WTC11 (cell line): ENCODE measurements around the gene TNIK. TPM values are rescaled to one million over a fixed set of nuclear protein-coding genes. Genes with fewer than 3 reads are reported as not detected.

ENCODE experiments used
- ATAC-seq: fragments of 200-7000 bp; cut with Tn5 transposase; 2 replicates; pipeline ENCODE4 v1.10.0; 2021; ENCODE audit warnings: mild to moderate bottlenecking, moderate library complexity
- CTCF ChIA-PET: fragments of 300-600 bp; sonication (Branson Sonifier 250); formaldehyde crosslinking; loops from one replicate; lab custom pipeline; 2021; ENCODE audit warnings: antibody characterized with exemption; lab: Charles Lee
- POLR2A ChIA-PET: fragments of 350-600 bp; sonication (Branson Sonifier 250); formaldehyde crosslinking; loops from one replicate; lab custom pipeline; 2021; ENCODE audit warnings: antibody characterized with exemption; lab: Charles Lee
- DNase-seq: peaks from one replicate; pipeline ENCODE4 v3.0.0; 2021; ENCODE audit warnings: low spot score
- H3K27ac Mint-ChIP-seq: 2 replicates; pipeline ENCODE4 v1.8.0; 2021; ENCODE audit warnings: mixed read lengths
- H3K27me3 Mint-ChIP-seq: 2 replicates; pipeline ENCODE4 v1.8.0; 2021; ENCODE audit warnings: low read depth, mild to moderate bottlenecking, moderate library complexity, mixed read lengths
- H3K36me3 Mint-ChIP-seq: 2 replicates; pipeline ENCODE4 v1.8.0; 2021; ENCODE audit warnings: mixed read lengths
- H3K4me1 Mint-ChIP-seq: 2 replicates; pipeline ENCODE4 v1.8.0; 2022; ENCODE audit warnings: mixed read lengths
- H3K4me3 Mint-ChIP-seq: 2 replicates; pipeline ENCODE4 v1.8.0; 2021; ENCODE audit warnings: mild to moderate bottlenecking, moderate library complexity, mixed read lengths
- H3K9me3 Mint-ChIP-seq: 2 replicates; pipeline ENCODE4 v1.8.0; 2021; ENCODE audit warnings: mixed read lengths
- ATF1 ChIP-seq: sonication (generic); formaldehyde crosslinking; IDR thresholded peaks from 2 replicates; pipeline ENCODE4 v1.8.1; 2023; ENCODE audit warnings: mild to moderate bottlenecking, moderate library complexity, missing genetic modification reagents
- EMX1 ChIP-seq: fragments of 250-450 bp; sonication (Bioruptor Pico); IDR thresholded peaks from 2 replicates; pipeline ENCODE4 v1.8.0; 2021; ENCODE audit warnings: mild to moderate bottlenecking
- FOXJ3 ChIP-seq: sonication (generic); formaldehyde crosslinking; IDR thresholded peaks from 2 replicates; pipeline ENCODE4 v1.9.0; 2021; ENCODE audit warnings: missing genetic modification reagents, mild to moderate bottlenecking, borderline replicate concordance
- IRF2 ChIP-seq: sonication (generic); formaldehyde crosslinking; IDR thresholded peaks from 2 replicates; pipeline ENCODE4 v1.8.0; 2022; ENCODE audit warnings: low read depth, missing genetic modification reagents, borderline replicate concordance
- NFYB ChIP-seq: sonication (generic); formaldehyde crosslinking; conservative IDR thresholded peaks from 2 replicates; pipeline ENCODE4 v1.8.0; 2022; ENCODE audit warnings: low read depth, missing genetic modification reagents
- NR1H2 ChIP-seq: sonication (generic); formaldehyde crosslinking; IDR thresholded peaks from 2 replicates; pipeline ENCODE4 v1.9.0; 2021; ENCODE audit warnings: mild to moderate bottlenecking, moderate library complexity, missing genetic modification reagents
- NR3C1 ChIP-seq: sonication (generic); formaldehyde crosslinking; conservative IDR thresholded peaks from 2 replicates; pipeline ENCODE4 v1.8.1; 2023; ENCODE audit warnings: low read depth, mild to moderate bottlenecking, missing genetic modification reagents
- SMAD4 ChIP-seq: sonication (generic); formaldehyde crosslinking; IDR thresholded peaks from 2 replicates; pipeline ENCODE4 v1.8.0; 2022; ENCODE audit warnings: mild to moderate bottlenecking, missing genetic modification reagents
- SOX15 ChIP-seq: fragments of 250-450 bp; sonication (Bioruptor Pico); IDR thresholded peaks from 2 replicates; pipeline ENCODE4 v1.9.0; 2021; ENCODE audit warnings: mild to moderate bottlenecking
- TEAD1 ChIP-seq: sonication (generic); formaldehyde crosslinking; IDR thresholded peaks from 2 replicates; pipeline ENCODE4 v1.8.0; 2022; ENCODE audit warnings: mild to moderate bottlenecking, missing genetic modification reagents
- TP53 ChIP-seq: sonication (generic); formaldehyde crosslinking; IDR thresholded peaks from 2 replicates; pipeline ENCODE4 v1.8.1; 2023; ENCODE audit warnings: mild to moderate bottlenecking, missing genetic modification reagents
- ZBTB21 ChIP-seq: sonication (generic); formaldehyde crosslinking; IDR thresholded peaks from 2 replicates; pipeline ENCODE4 v1.8.1; 2023; ENCODE audit warnings: mild to moderate bottlenecking, missing genetic modification reagents, borderline replicate concordance
- ZNF121 ChIP-seq: sonication (generic); formaldehyde crosslinking; IDR thresholded peaks from 2 replicates; pipeline ENCODE4 v1.8.0; 2023; ENCODE audit warnings: missing genetic modification reagents
- ZNF263 ChIP-seq: sonication (generic); formaldehyde crosslinking; IDR thresholded peaks from 2 replicates; pipeline ENCODE4 v1.8.1; 2022; ENCODE audit warnings: low read depth, mild to moderate bottlenecking, moderate library complexity, missing genetic modification reagents
- ZNF317 ChIP-seq: sonication (generic); formaldehyde crosslinking; IDR thresholded peaks from 2 replicates; pipeline ENCODE4 v1.8.1; 2023; ENCODE audit warnings: low read depth, mild to moderate bottlenecking, moderate library complexity, missing genetic modification reagents, borderline replicate concordance
- ZNF671 ChIP-seq: fragments of 250-450 bp; sonication (Bioruptor Pico); IDR thresholded peaks from 2 replicates; pipeline ENCODE4 v1.8.0; 2021; ENCODE audit warnings: mild to moderate bottlenecking
- total RNA-seq: library from RNA; stranded (reverse); gene quantifications from 3 replicates; pipeline ENCODE4 v1.2.3, GENCODE V29; 2021
- TF ChIP-seq, protein P1 (sequence below): fragments of 200-600 bp; IDR thresholded peaks from 2 replicates; pipeline ENCODE4 v1.8.0; 2022; ENCODE audit warnings: antibody characterized with exemption
- TF ChIP-seq, protein P2 (sequence below): fragments of 250-450 bp; sonication (Bioruptor Pico); IDR thresholded peaks from 2 replicates; pipeline ENCODE4 v1.9.0; 2021; ENCODE audit warnings: mild to moderate bottlenecking
- TF ChIP-seq, protein P3 (sequence below): sonication (generic); formaldehyde crosslinking; IDR thresholded peaks from 2 replicates; pipeline ENCODE4 v1.8.0; 2022; ENCODE audit warnings: missing genetic modification reagents
- TF ChIP-seq, protein P4 (sequence below): sonication (generic); formaldehyde crosslinking; IDR thresholded peaks from 2 replicates; pipeline ENCODE4 v1.8.0; 2022; ENCODE audit warnings: mild to moderate bottlenecking, missing genetic modification reagents
- TF ChIP-seq, protein P5 (sequence below): sonication (generic); formaldehyde crosslinking; conservative IDR thresholded peaks from 2 replicates; pipeline ENCODE4 v1.8.1; 2022; ENCODE audit warnings: mild to moderate bottlenecking, missing genetic modification reagents
- TF ChIP-seq, protein P6 (sequence below): sonication (generic); formaldehyde crosslinking; IDR thresholded peaks from 2 replicates; pipeline ENCODE4 v1.8.1; 2023; ENCODE audit warnings: mild to moderate bottlenecking, missing genetic modification reagents, moderate library complexity
- TF ChIP-seq, protein P7 (sequence below): sonication (generic); formaldehyde crosslinking; IDR thresholded peaks from 2 replicates; pipeline ENCODE4 v1.8.1; 2022; ENCODE audit warnings: low read depth, mild to moderate bottlenecking, moderate library complexity, missing genetic modification reagents, borderline replicate concordance
- TF ChIP-seq, protein P8 (sequence below): sonication (generic); formaldehyde crosslinking; IDR thresholded peaks from 2 replicates; pipeline ENCODE4 v1.8.0; 2022; ENCODE audit warnings: mild to moderate bottlenecking, missing genetic modification reagents

TNIK gene
- total RNA-seq, 1 experiment from 2014 or later: 50.3 TPM

DNA sequence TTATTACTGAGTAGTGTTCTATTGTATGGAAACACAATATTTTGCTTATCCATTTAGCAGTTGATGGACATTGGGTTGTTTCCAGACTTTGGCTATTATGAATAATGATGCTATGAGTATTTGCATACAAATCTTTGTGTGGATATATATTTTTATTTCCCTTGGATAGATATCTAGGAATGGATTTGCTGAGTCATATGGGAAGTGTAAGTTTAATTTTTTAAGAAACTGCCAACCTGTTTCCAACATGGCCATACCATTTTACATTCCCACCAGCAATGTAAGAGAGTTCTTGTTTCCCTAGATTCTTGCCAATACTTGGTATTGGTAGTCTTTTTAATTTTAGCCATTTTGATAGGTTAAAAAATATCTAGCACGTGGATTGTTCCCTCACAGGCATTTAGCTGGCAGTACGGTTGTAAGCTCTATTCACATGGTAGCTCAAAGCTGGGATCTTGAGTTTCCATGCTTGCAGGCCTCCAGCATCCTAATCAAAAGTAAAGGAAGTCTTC is 45.7 kb upstream of the TNIK start:
- ChIA-PET CTCF (no interaction called here), POLR2A (no interaction called here)
- H3K27me3 Mint-ChIP-seq: no peaks in the 10 kb centered on the region

DNA sequence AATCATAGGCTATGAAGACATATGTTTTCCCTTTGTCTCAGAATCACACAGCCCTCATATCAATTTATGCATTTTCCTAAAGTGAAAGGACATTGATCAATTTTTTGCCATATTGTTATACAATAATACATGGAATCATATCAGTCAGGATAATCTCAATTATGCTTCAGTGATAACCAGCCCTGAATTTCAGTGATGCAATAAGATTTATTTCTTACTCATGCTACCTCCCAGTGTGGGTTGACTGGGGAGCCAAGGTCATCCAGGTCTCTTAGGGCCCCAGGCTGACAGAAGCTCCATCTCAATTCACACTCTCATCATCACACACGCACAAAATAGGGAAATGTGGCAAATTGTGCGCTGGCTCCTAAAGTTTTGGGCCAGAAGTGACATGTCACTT is 44.2 kb upstream of the TNIK start:
- Mint-ChIP-seq H3K27ac (no peak overlapping the region), H3K4me1 (peaks cover 4% of the 10 kb centered on the region), H3K9me3 (peaks cover 9% of the 10 kb centered on the region), H3K36me3 (no peaks in the 10 kb centered on the region), H3K27me3 (no peaks in the 10 kb centered on the region), H3K4me3 (no peak overlapping the region)
- DNase-seq: no peak
- no peak for ATAC-seq
- POLR2A ChIA-PET: no interaction called here
- CTCF ChIA-PET: interaction anchor here (0.5 kb wide), 1 partner anchor 101 kb away, joined by 3 read pairs; no protein-coding TSS in a partner anchor
- TF ChIP-seq, protein P1, sequence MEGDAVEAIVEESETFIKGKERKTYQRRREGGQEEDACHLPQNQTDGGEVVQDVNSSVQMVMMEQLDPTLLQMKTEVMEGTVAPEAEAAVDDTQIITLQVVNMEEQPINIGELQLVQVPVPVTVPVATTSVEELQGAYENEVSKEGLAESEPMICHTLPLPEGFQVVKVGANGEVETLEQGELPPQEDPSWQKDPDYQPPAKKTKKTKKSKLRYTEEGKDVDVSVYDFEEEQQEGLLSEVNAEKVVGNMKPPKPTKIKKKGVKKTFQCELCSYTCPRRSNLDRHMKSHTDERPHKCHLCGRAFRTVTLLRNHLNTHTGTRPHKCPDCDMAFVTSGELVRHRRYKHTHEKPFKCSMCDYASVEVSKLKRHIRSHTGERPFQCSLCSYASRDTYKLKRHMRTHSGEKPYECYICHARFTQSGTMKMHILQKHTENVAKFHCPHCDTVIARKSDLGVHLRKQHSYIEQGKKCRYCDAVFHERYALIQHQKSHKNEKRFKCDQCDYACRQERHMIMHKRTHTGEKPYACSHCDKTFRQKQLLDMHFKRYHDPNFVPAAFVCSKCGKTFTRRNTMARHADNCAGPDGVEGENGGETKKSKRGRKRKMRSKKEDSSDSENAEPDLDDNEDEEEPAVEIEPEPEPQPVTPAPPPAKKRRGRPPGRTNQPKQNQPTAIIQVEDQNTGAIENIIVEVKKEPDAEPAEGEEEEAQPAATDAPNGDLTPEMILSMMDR: no peak
- TF ChIP-seq, protein P2, sequence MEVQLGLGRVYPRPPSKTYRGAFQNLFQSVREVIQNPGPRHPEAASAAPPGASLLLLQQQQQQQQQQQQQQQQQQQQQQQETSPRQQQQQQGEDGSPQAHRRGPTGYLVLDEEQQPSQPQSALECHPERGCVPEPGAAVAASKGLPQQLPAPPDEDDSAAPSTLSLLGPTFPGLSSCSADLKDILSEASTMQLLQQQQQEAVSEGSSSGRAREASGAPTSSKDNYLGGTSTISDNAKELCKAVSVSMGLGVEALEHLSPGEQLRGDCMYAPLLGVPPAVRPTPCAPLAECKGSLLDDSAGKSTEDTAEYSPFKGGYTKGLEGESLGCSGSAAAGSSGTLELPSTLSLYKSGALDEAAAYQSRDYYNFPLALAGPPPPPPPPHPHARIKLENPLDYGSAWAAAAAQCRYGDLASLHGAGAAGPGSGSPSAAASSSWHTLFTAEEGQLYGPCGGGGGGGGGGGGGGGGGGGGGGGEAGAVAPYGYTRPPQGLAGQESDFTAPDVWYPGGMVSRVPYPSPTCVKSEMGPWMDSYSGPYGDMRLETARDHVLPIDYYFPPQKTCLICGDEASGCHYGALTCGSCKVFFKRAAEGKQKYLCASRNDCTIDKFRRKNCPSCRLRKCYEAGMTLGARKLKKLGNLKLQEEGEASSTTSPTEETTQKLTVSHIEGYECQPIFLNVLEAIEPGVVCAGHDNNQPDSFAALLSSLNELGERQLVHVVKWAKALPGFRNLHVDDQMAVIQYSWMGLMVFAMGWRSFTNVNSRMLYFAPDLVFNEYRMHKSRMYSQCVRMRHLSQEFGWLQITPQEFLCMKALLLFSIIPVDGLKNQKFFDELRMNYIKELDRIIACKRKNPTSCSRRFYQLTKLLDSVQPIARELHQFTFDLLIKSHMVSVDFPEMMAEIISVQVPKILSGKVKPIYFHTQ (CRISPR knock-in tag): no peak
- TF ChIP-seq ATF1 (no peak), IRF2 (CRISPR knock-in tag) (no peak), EMX1 (CRISPR knock-in tag) (no peak), ZNF671 (CRISPR knock-in tag) (no peak), SMAD4 (CRISPR knock-in tag) (no peak), NR1H2 (no peak), ZNF121 (CRISPR knock-in tag) (no peak), ZBTB21 (no peak)
- TF ChIP-seq, protein P3, sequence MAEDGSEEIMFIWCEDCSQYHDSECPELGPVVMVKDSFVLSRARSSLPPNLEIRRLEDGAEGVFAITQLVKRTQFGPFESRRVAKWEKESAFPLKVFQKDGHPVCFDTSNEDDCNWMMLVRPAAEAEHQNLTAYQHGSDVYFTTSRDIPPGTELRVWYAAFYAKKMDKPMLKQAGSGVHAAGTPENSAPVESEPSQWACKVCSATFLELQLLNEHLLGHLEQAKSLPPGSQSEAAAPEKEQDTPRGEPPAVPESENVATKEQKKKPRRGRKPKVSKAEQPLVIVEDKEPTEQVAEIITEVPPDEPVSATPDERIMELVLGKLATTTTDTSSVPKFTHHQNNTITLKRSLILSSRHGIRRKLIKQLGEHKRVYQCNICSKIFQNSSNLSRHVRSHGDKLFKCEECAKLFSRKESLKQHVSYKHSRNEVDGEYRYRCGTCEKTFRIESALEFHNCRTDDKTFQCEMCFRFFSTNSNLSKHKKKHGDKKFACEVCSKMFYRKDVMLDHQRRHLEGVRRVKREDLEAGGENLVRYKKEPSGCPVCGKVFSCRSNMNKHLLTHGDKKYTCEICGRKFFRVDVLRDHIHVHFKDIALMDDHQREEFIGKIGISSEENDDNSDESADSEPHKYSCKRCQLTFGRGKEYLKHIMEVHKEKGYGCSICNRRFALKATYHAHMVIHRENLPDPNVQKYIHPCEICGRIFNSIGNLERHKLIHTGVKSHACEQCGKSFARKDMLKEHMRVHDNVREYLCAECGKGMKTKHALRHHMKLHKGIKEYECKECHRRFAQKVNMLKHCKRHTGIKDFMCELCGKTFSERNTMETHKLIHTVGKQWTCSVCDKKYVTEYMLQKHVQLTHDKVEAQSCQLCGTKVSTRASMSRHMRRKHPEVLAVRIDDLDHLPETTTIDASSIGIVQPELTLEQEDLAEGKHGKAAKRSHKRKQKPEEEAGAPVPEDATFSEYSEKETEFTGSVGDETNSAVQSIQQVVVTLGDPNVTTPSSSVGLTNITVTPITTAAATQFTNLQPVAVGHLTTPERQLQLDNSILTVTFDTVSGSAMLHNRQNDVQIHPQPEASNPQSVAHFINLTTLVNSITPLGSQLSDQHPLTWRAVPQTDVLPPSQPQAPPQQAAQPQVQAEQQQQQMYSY (CRISPR knock-in tag): no peak

More for the DNA sequence above, 45.7 kb upstream of the TNIK start:
- H3K9me3 Mint-ChIP-seq: peaks cover 9% of the 10 kb centered on the region
- TF ChIP-seq, protein P4, sequence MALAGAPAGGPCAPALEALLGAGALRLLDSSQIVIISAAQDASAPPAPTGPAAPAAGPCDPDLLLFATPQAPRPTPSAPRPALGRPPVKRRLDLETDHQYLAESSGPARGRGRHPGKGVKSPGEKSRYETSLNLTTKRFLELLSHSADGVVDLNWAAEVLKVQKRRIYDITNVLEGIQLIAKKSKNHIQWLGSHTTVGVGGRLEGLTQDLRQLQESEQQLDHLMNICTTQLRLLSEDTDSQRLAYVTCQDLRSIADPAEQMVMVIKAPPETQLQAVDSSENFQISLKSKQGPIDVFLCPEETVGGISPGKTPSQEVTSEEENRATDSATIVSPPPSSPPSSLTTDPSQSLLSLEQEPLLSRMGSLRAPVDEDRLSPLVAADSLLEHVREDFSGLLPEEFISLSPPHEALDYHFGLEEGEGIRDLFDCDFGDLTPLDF: no peak
- TF ChIP-seq TP53 (no peak), SOX15 (CRISPR knock-in tag) (no peak), ZNF263 (CRISPR knock-in tag) (no peak), NR3C1 (no peak), FOXJ3 (CRISPR knock-in tag) (no peak), NFYB (CRISPR knock-in tag) (no peak), EMX1 (CRISPR knock-in tag) (no peak), TEAD1 (no peak), ZBTB21 (no peak), ZNF671 (CRISPR knock-in tag) (no peak), ZNF317 (CRISPR knock-in tag) (no peak)
- TF ChIP-seq, protein P5, sequence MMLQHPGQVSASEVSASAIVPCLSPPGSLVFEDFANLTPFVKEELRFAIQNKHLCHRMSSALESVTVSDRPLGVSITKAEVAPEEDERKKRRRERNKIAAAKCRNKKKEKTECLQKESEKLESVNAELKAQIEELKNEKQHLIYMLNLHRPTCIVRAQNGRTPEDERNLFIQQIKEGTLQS (CRISPR knock-in tag): no peak
- TF ChIP-seq, protein P6, sequence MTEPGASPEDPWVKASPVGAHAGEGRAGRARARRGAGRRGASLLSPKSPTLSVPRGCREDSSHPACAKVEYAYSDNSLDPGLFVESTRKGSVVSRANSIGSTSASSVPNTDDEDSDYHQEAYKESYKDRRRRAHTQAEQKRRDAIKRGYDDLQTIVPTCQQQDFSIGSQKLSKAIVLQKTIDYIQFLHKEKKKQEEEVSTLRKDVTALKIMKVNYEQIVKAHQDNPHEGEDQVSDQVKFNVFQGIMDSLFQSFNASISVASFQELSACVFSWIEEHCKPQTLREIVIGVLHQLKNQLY (CRISPR knock-in tag): no peak
- TF ChIP-seq, protein P7, sequence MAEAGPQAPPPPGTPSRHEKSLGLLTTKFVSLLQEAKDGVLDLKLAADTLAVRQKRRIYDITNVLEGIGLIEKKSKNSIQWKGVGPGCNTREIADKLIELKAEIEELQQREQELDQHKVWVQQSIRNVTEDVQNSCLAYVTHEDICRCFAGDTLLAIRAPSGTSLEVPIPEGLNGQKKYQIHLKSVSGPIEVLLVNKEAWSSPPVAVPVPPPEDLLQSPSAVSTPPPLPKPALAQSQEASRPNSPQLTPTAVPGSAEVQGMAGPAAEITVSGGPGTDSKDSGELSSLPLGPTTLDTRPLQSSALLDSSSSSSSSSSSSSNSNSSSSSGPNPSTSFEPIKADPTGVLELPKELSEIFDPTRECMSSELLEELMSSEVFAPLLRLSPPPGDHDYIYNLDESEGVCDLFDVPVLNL (CRISPR knock-in tag): no peak
- TF ChIP-seq, protein P8, sequence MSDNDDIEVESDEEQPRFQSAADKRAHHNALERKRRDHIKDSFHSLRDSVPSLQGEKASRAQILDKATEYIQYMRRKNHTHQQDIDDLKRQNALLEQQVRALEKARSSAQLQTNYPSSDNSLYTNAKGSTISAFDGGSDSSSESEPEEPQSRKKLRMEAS (CRISPR knock-in tag): no peak
- no peak overlapping the region for H3K27ac Mint-ChIP-seq
- no peaks in the 10 kb centered on the region for H3K4me1 Mint-ChIP-seq
- ATAC-seq: no peak
- H3K36me3 Mint-ChIP-seq: no peaks in the 10 kb centered on the region
- DNase-seq: no peak
- H3K4me3 Mint-ChIP-seq: no peak overlapping the region
